CD4-positive, alpha-beta T cell treated with Interleukin-4 for 1 hour (primary cell): Measurements from ENCODE around the gene CNOT3.

ENCODE experiments used
- DNase-seq, 2 donors: peaks; one replicate each; pipeline ENCODE4 v3.0.0-alpha.2; 2020 to 2022

Gene CNOT3

DNA sequence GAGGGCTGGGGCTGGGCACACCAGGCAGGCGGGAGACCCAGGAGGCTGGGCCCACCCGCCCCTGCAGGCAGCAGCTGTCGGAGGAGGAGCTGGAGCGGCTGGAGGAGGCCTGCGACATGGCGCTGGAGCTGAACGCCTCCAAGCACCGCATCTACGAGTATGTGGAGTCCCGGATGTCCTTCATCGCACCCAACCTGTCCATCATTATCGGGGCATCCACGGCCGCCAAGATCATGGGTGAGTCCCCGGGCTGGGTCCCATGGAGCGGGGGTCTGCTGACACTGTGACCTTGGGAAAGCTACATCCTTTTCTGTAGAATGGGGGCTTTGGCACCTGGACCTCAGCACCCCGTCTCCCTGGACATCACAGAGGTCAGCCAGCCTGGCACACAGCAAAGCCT, 13.9 kb upstream of the CNOT3 start:
- DNase-seq = no peak

DNA sequence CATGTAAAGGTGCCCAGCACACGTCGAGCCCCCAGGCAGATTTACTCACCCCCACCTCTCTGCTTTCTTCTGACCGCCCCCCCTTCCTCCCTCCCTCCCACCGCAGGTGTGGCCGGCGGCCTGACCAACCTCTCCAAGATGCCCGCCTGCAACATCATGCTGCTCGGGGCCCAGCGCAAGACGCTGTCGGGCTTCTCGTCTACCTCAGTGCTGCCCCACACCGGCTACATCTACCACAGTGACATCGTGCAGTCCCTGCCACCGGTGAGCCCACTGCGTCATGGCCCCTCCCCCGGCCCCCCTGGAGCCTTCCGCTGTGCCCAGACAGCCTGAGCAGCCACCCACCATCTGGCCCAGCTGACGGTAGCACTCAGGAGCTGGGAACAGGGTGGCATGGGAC, 13.2 kb upstream of the CNOT3 start:
- DNase-seq = no peak

GRCh38 chr19:54125713-54126112, 11.8 kb upstream of the CNOT3 start:
- no peak for DNase-seq

GRCh38 chr19:54127688-54128440, 9.7 kb upstream of the CNOT3 start:
- no peak for DNase-seq

GRCh38 chr19:54128441-54128725, 9.2 kb upstream of the CNOT3 start:
- no peak for DNase-seq

GRCh38 chr19:54128796-54129616, 8.6 kb upstream of the CNOT3 start:
- DNase-seq = no peak

- DNase-seq = no peak
Observed at GRCh38 chr19:54129617-54129996, 8.0 kb upstream of the CNOT3 start.

DNA sequence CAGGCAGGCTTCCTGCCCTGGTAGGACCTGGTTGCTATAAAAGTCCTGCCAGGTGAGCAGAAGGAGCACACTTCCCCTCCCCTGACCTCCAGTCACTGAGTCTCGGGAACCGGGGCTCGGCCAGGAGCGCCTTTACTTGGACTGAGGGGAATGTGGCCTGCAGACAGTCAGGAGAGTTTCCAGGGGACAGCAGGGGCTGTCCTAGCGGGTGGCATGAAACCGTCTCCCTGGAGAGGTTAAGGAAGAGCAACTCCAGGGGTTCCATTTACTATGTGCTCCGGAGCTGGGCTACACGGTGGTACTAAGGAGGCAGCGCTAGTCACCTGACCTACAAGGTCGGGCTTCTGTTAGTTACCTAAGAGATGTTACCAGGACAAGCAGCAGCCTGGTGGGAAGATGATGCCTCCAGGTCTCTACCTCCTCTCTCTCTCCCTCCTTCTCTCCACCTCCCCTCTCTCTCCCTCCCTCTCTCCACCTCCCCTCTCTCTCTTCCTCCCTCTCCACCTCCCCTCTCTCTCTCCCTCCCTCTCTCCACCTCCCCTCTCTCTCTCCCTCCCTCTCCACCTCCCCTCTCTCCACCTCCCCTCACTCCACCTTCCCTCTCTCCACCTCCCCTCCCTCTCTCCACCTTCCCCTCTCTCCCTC, 4.1 kb upstream of the CNOT3 start:
- no peak for DNase-seq

DNA sequence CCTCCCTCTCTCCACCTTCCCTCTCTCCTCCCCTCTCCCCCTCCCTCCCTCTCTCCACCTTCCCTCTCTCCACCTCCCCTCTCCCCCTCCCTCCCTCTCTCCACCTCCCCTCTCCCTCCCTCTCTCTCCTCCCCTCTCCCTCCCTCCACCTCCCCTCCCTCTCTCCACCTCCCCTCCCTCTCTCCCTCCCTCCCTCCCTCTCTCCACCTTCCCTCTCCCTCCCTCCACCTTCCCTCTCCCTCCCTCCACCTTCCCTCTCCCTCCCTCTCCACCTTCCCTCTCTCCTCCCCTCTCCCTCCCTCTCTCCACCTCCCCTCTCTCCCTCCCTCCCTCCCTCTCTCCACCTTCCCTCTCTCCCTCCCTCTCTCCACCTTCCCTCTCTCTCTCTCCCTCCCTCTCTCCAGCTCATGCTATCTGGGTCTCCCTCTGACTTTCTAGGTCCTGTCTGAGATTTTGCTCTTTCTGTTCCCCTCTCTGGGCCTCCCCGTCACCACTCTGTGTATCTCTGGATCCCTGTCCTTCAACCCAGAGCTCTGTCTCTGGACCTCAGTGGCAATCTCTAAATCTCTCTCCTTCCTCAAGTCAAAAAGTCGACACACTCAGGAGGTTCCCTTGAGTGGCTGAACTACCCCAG, 3.5 kb upstream of the CNOT3 start:
- no peak for DNase-seq

DNA sequence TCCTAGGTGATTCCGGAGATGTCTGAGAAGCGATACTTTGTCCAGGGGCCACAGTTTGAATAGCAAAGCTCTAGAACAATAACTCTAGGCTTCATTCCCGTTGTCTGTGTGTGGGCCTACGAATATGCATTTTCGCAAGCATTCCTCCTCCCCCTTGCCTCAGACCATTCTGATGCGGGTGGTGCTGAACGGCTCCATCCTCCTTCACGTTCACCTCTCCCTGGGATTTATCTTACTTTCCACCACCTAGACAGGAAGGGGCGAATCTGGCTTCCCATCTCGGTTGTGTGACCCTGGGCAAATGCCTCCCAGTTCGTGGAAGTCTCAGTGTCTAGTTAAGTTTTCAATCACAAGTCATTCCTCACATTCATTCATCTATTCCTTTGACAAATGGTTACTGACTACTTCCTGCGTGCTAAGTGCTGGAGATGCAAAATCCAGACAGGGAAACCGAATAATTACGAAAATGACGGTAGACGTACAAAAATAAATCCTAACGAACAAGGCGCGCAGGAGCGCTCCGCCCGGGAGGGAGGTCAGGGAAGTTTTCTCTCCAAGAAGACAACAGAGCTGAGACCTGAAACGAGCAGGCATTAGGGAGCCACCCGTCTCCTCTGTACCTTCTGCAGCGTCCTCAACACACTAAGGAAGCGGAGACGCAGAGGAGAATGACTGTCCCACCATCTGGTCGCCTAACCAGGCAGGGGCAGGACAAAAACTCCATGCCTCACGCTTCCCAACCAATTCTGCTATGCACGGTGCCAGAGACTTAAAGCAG, 1.3 kb upstream of the CNOT3 start:
- DNase-seq = no peak

DNA sequence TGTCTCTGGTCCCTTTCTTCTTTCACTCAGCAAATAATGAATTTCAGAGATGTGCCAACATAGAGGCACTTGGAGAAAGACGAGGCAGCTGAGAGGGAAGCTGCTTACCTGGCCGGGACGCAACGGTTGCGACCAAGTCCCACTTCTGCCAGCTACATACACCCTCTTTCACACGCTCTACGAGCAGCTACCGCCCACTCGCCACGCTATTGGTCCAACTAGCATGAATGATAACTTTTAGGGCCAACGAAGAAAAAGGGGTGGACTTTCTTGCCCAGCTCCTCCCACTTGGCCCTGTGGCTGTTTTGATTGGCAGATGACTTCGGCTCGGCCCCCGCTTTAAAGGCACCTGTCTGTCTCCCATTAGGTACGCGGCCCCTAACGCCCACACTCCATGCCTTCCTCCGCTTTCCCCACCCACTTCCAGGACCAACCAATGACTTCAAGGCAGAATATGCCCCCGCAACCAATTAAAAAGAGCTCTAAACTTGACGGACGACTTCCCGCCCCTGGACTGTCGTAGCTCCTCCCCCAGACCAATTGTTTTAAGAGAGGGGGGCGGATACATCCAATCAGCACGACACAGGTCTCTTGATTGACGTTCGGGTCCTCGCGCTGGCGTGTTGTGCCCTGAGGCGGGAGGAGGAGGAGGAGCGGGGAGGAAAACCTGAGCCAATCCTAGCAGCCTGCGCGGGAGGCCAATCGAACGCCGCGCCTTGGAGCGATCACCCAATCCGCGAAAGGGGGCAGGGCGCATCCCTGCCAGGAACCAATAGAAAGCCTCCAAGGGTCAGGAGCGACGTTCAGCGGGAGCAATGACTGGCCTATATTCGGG, 481 bp upstream of the CNOT3 start:
- DNase-seq = peak; percentile 100

DNA sequence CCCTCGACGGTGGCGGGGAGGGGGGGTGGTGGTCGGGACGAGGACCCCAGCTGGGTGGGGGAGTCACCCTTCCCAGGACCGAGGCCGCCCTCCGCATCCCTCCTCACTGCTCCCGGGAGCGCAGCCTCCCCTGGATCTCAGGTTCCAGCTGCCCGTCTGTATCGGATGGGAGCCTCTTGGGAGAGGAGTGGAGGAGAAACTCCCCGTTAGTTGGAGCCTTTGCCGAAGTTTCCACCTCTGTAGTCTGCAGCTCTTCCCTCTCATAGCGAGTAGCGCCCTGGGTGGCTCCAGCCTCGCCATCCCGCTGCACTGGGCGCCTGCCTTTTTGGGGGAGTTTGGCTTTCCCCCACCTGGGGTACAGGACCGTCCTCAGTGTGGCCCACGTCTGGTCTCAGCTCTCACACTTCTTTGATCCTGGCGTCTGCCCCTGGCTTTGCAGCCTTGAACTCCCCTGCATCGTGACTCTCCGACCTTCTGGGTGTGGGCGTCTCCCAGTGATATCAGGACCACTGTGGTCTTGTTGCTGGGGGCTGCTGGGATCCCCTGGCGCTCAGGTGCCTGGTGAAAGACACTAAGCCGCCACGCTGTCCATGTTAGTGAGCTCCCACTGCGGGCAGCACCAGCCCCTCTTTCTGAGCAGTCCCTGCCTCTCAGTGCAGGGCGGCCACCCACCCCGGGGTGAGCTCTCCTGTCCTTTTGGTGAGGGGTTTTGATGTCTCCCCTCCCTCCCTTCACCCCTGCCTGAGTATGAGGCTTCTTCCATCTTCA, 1.1 kb downstream of the CNOT3 start:
- DNase-seq = no peak

DNA sequence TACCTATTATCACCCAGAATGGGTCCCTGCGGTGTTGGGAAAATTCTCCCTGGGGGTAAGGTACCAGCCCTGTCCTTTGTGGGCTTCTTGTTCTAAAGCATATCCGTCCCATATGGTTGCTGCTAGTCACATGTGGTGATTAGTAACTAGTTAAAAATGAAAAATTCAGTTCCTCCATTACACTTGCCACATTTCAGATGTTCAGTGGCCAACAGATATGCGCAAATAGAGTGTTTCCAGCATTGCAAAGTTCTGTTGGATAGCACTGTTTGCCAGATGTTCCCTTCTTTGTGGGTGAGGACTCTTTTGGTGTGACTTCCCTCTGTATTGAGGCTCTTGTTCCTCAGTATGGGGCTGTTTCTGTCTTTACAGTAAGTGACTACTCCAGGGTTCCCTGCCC, 3.8 kb downstream of the CNOT3 start:
- no peak for DNase-seq

DNA sequence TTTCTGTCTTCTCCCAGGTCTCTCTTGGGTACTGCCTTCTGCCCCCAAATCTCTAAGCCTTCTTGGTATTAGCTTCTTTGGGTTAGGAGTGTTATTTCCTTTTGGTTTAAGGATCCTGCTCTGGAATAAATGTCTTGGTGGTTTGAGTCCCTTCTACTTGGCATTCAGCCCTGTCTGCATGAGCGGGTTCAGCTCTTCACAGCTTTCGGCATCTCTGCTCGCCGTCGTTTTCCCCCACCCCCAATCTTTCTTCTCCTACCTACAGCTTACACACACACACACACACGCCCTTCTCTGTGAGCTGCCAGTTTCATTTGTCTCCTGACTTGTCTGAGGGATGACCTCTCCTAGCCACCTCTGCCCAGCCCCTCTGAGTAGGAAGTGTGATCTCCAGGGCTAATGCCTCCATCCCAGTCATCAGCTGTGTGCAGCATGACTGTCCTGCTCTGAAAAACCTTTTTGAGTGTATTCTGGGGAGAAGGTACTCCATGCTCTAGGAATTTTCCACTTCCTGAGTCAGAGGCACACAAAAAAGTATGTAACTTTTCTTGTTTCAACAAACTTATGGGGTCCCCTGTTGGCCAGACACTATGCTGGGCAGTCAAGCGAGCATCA, 4.7 kb downstream of the CNOT3 start:
- no peak for DNase-seq

DNA sequence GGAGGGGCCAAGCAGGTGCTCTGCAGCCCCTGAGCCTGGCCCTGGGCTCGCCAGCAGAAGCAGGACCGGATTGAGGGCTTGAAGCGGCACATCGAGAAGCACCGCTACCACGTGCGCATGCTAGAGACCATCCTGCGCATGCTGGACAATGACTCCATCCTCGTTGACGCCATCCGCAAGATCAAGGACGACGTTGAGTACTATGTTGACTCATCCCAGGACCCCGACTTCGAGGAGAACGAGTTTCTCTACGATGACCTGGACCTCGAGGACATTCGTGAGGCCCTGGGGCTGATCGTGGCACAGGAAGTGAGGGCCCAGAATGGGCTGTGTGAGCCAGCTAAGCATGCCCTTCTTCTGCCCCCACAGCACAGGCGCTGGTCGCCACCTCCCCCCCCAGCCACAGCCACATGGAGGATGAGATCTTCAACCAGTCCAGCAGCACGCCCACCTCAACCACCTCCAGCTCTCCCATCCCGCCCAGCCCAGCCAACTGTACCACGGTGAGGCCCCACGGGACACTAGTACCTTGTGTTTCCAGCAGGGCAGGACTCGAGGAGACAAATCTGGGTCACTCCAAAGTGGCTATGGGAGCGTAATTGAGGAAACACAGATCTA, 8.1 kb downstream of the CNOT3 start:
- no peak for DNase-seq

DNA sequence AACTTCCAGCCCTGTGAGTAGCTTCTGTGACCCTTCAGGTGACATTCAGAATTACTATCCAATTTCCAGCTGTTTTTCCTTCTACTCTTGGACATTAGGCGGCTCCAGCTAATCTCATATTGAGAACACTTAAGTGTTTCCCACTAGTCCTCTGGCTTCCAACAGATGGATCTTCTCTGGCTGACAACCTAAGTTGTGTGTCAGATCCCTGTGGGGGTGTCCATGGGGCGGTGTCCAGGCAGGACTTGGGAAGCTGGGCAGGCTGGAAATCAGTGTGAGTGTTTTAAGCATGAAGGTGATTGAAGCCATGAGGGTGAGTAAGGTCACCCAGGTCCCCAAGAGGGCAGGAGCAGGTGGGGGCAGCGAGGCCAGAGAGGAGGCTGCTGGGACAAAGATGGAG, 10.1 kb downstream of the CNOT3 start:
- DNase-seq = no peak

GRCh38 chr19:54148158-54148557, 10.6 kb downstream of the CNOT3 start:
- DNase-seq = no peak

GRCh38 chr19:54149021-54149812, 11.7 kb downstream of the CNOT3 start:
- no peak for DNase-seq

DNA sequence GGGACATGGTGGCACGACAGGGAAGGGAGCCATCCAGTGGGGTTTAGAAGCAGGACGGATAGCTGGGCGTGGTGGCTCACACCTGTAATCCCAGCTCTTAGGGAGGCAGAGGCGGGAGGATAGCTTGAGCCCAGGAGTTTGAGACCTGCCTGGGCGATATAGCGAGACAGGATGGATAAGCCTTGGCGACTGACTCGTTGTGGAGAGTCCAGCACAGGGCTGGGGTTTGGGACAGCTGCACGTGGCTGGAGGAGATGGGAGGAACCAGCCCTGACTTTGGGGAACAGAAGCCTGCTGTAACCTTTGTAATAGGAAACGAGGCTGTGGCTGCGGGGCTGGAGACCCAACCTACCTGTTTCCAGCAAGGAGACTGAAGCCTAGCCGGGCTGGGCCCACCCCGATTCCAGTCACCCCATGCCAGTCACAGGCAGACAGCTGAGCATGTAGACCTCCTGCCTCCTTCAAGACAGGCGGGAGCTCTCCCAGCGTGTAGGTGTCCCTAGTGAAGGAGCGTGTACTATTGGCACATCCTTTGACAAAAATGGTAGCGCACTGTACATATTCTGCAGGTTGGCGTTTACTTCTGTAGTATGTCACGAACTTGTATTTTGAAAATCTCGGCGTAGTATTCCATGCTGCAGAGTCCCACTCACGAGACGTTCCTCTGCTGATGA, 13.9 kb downstream of the CNOT3 start:
- no peak for DNase-seq
